ENCODE data around the gene VNN1. TPM values are rescaled to one million over a fixed set of nuclear protein-coding genes. Genes with fewer than 3 reads are reported as not detected.
A peak's percentile ranks its signal among the peaks of the same experiment; 100 is the strongest.

The VNN1 gene, protein sequence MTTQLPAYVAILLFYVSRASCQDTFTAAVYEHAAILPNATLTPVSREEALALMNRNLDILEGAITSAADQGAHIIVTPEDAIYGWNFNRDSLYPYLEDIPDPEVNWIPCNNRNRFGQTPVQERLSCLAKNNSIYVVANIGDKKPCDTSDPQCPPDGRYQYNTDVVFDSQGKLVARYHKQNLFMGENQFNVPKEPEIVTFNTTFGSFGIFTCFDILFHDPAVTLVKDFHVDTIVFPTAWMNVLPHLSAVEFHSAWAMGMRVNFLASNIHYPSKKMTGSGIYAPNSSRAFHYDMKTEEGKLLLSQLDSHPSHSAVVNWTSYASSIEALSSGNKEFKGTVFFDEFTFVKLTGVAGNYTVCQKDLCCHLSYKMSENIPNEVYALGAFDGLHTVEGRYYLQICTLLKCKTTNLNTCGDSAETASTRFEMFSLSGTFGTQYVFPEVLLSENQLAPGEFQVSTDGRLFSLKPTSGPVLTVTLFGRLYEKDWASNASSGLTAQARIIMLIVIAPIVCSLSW
- not detected in 2 replicates for total RNA-seq

DNA sequence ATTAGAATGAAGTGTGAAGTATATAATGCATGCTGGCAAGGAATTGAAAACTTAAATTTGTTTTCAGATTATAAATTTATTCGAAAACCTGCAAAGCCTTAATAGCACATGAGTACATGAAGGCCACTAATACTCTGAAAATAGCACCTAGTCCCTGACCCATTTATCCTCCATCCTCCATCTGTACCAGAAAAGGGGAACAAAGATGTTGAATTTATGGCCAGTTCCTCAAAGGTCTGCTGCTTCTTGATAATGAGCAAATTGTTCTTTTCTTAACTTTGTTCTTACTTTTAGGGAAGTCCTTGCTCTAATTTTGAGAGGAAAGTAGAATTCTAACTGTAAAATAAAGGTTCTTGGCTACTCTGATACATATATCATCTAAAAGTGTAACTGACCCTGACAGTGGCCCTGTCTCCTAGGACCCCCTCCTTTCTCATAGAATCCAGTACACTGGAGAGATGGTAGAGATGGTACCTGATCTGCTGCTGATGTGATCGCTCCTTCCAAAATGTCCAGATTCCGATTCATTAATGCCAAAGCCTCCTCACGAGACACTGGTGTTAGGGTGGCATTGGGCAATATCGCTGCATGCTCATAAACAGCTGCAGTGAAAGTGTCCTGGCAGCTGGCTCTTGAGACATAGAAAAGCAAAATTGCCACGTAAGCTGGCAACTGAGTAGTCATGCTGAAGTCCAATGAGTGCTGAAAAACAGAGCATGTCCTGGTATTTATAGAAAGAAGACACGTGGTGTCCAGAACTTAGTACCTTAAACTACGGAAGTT lies at the start of gene VNN1:
TSS of gene VNN1 (minus strand) at position 704 of the 783 bp plus-strand sequence. CDS start at position 684, 20 bp downstream.
- Mint-ChIP-seq H3K4me1 (ENCODE audit: low read depth) (no peaks in the 10 kb centered on the region), H3K9me3 (no peaks in the 10 kb centered on the region), H3K36me3 (ENCODE audit: low read depth) (no peaks in the 10 kb centered on the region), H3K4me3 (no peak within 1 kb of the TSS), H3K27me3 (ENCODE audit: insufficient read depth) (peaks cover 2% of the 10 kb centered on the region), H3K27ac (no peak within 1 kb of the TSS)
- DNase-seq (ENCODE audit: low spot score) = no peak
- intact Hi-C loops (cut with micrococcal nuclease) = no loop called here

DNA sequence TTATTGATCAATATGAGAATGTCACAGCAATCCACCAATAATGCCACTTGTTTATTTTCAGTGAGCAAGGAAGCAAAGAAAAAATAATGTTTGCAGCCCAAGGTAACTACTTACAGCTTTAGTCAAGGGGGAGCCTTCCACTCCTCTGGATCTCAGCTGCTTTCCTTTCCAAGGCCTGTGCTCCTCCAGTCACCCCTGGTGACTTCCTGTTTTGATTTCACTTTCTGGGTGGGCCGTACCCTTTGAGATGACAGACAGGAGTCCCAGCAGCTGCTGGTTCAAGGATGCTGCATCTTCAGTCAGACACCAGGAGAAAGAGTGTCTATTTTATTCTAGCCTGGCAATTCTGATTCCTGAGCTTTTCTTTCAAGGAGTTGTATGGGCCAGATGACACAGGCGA lies 49.4 kb upstream of the VNN1 start:
- Mint-ChIP-seq H3K27ac (no peak overlapping the region), H3K4me3 (peak overlapping the region; percentile 64), H3K9me3 (no peaks in the 10 kb centered on the region), H3K36me3 (ENCODE audit: low read depth) (no peaks in the 10 kb centered on the region), H3K4me1 (ENCODE audit: low read depth) (peaks cover 30% of the 10 kb centered on the region), H3K27me3 (ENCODE audit: insufficient read depth) (no peaks in the 10 kb centered on the region)
- DNase-seq (ENCODE audit: low spot score) = peak; percentile 36
- intact Hi-C loops (cut with micrococcal nuclease) = loop anchor here (1.0 to 2.0 kb wide), 4 partner anchors 27 to 94 kb away; partner anchors contain the start of gene SLC18B1

DNA sequence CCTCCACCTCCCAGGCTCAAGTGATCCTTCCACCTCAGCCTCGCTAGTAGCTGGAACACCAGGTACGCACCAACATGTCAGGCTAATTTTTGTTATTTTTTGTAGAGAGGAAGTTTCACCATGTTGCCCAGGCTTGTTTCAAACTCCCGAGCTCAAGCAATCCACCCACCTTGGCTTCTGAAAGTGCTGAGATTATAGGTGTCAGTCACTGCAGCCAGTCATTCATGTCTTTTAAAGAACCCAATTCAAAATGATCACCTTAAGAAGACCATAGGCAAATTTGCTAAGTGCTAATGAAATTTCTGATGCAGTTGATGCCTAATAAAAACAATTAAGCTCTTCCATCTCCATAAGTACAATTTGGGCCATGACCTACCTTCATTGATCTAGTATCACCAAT lies 46.4 kb upstream of the VNN1 start:
- intact Hi-C loops (cut with micrococcal nuclease) = no loop called here
- Mint-ChIP-seq H3K27ac (no peak overlapping the region), H3K9me3 (no peaks in the 10 kb centered on the region), H3K36me3 (ENCODE audit: low read depth) (no peaks in the 10 kb centered on the region), H3K4me1 (ENCODE audit: low read depth) (peaks cover 30% of the 10 kb centered on the region), H3K4me3 (no peak overlapping the region), H3K27me3 (ENCODE audit: insufficient read depth) (no peaks in the 10 kb centered on the region)
- no peak for DNase-seq (ENCODE audit: low spot score)

DNA sequence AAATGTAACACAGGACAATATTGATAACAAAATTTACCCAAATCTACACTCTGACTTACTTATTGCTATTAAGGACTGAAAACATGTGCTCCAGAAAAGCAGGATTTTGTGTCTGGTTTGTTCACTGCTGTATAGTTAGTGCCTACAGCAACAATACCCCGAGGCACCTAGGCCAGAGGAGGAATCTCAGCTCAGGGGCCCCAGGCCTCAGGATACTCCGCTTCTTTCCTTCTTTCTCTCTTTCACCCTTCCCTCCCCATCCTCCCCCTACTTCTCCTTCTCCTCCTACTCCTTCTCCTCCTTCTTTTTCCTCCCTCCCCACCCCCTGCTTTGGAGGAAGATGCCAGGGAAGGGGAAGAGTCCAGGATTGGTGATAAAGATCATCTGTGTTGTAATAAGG lies 44.8 kb upstream of the VNN1 start:
- no peaks in the 10 kb centered on the region for H3K36me3 Mint-ChIP-seq (ENCODE audit: low read depth)
- peaks cover 21% of the 10 kb centered on the region for H3K4me1 Mint-ChIP-seq (ENCODE audit: low read depth)
- intact Hi-C loops (cut with micrococcal nuclease) = no loop called here
- H3K27me3 Mint-ChIP-seq (ENCODE audit: insufficient read depth) = no peaks in the 10 kb centered on the region
- DNase-seq (ENCODE audit: low spot score) = no peak
- no peak overlapping the region for H3K27ac Mint-ChIP-seq
- no peak overlapping the region for H3K4me3 Mint-ChIP-seq
- H3K9me3 Mint-ChIP-seq = no peaks in the 10 kb centered on the region

DNA sequence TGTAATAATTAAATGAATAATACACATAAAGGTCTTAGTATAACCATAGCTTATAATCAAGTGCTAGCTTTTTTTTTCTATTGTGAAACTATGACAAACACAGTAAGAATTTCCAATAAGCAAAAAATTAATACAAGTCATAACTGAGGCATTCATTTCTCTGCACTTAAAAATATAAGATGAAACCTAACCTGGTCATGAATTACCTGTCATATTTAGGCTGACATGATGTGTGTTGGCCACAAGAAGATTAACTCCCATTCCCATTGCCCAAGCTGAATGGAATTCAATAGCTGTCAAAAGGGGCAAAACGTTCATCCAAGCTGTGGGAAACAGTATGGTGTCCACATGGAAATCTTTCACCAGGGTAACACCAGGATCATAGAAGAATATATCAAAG lies 38.4 kb upstream of the VNN1 start:
- H3K36me3 Mint-ChIP-seq (ENCODE audit: low read depth) = peaks cover 9% of the 10 kb centered on the region
- no peaks in the 10 kb centered on the region for H3K9me3 Mint-ChIP-seq
- no peak overlapping the region for H3K4me3 Mint-ChIP-seq
- intact Hi-C loops (cut with micrococcal nuclease) = no loop called here
- H3K27ac Mint-ChIP-seq = no peak overlapping the region
- DNase-seq (ENCODE audit: low spot score) = no peak
- peaks cover 2% of the 10 kb centered on the region for H3K27me3 Mint-ChIP-seq (ENCODE audit: insufficient read depth)
- peaks cover 33% of the 10 kb centered on the region for H3K4me1 Mint-ChIP-seq (ENCODE audit: low read depth)

DNA sequence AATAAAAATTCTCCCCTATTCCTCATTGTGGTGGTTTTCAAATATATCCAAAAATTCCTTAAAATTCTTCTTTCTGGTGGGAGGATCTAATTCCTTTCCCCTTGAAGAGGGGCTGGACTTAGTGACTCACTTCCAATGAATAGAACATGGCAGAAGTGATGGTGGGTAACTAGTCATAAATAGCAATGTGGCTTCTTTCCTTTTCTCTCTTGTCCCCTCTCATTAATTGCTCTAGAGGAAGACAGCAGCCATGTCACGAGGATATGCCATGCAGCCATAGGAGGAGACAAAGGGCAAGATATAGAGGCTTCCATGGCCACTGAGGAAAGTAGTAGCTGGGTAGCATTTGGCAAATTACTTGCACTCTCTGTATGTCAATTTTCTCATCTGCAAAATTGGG lies 38.0 kb upstream of the VNN1 start:
- Mint-ChIP-seq H3K4me3 (no peak overlapping the region), H3K27ac (no peak overlapping the region), H3K36me3 (ENCODE audit: low read depth) (peaks cover 13% of the 10 kb centered on the region), H3K9me3 (no peaks in the 10 kb centered on the region), H3K4me1 (ENCODE audit: low read depth) (peaks cover 33% of the 10 kb centered on the region), H3K27me3 (ENCODE audit: insufficient read depth) (peaks cover 2% of the 10 kb centered on the region)
- DNase-seq (ENCODE audit: low spot score) = no peak
- intact Hi-C loops (cut with micrococcal nuclease) = no loop called here

DNA sequence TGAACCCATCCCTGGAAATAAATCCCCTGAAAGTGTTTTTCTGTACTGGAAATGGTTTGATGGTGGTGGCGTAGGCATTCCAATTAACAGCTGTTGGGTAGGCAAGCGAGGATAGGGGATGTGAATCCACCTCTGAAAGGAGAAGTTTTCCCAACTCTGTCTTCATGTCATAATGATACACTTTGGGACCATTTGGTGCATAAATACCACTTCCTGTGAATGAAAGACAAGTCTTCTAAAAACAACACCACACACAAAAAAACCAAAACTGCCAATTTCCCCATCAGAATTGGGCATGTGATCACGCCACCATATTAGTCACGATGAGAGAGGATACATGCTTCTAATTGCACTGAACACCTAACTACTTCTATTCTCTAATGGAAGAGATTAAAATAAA lies 37.5 kb upstream of the VNN1 start:
- Mint-ChIP-seq H3K4me3 (no peak overlapping the region), H3K27me3 (ENCODE audit: insufficient read depth) (peaks cover 2% of the 10 kb centered on the region), H3K27ac (no peak overlapping the region), H3K9me3 (no peaks in the 10 kb centered on the region), H3K36me3 (ENCODE audit: low read depth) (peaks cover 14% of the 10 kb centered on the region), H3K4me1 (ENCODE audit: low read depth) (peaks cover 33% of the 10 kb centered on the region)
- intact Hi-C loops (cut with micrococcal nuclease) = no loop called here
- DNase-seq (ENCODE audit: low spot score) = no peak

DNA sequence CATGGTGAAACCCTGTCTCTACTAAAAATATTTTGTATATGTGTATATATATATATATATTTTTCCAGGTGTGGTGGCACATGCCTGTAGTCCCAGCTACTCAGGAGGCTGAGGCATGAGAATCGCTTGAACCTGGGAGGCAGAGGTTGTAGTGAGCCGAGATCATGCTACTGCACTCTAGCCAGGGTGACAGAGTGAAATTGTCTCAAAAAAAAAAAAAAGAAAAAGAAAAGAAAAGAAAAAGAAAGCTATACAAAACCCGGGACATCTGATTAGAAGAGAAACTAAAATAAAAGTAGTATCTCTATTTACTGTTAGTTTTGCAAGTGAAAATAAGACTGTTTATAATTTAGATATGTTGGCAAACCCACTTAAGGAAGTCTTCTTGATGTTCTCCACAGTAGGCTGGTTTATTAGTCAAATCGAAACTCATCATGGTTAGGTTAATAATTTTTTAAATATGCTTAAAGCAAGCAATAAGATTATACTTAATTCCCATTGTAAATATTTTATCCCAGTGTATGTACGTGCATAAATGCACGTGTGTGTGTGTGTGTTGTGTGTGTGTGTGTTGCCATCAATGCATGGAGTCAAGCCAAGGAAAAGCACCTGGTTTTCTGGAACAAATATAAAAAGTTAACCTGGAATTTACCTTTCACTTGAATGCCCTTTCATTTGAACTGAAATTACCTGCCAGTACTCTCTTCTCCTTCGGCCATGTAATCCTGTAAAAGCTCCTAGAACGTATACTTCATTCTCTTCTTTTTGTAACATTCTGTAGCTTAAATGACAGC lies 36.8 kb upstream of the VNN1 start:
- H3K36me3 Mint-ChIP-seq (ENCODE audit: low read depth) = peaks cover 16% of the 10 kb centered on the region
- intact Hi-C loops (cut with micrococcal nuclease) = no loop called here
- no peak overlapping the region for H3K4me3 Mint-ChIP-seq
- no peak overlapping the region for H3K27ac Mint-ChIP-seq
- peaks cover 38% of the 10 kb centered on the region for H3K4me1 Mint-ChIP-seq (ENCODE audit: low read depth)
- no peak for DNase-seq (ENCODE audit: low spot score)
- no peaks in the 10 kb centered on the region for H3K9me3 Mint-ChIP-seq
- peaks cover 2% of the 10 kb centered on the region for H3K27me3 Mint-ChIP-seq (ENCODE audit: insufficient read depth)

DNA sequence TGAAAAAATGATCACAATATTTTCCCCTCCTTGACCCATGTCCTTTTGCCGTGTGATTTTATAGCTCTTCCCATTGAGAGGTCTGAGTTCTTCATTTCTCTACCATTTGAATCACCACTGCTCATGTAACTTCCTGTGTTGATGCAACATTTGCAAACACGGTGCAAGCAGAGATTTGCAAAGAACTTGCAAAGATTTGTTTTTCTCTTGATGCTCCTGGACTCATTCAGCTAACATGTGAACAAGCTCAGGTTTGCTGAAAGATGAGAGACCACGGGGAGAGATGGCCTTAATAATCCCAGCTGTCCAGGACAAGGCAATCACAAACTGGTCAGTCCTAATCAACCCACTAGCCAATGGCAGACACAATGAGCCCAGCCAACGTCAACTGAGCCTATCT lies 35.3 kb upstream of the VNN1 start:
- Mint-ChIP-seq H3K9me3 (no peaks in the 10 kb centered on the region), H3K27me3 (ENCODE audit: insufficient read depth) (peaks cover 2% of the 10 kb centered on the region), H3K4me1 (ENCODE audit: low read depth) (peaks cover 41% of the 10 kb centered on the region), H3K27ac (peak overlapping the region; percentile 18), H3K36me3 (ENCODE audit: low read depth) (peaks cover 23% of the 10 kb centered on the region), H3K4me3 (no peak overlapping the region)
- DNase-seq (ENCODE audit: low spot score) = no peak
- intact Hi-C loops (cut with micrococcal nuclease) = no loop called here

DNA sequence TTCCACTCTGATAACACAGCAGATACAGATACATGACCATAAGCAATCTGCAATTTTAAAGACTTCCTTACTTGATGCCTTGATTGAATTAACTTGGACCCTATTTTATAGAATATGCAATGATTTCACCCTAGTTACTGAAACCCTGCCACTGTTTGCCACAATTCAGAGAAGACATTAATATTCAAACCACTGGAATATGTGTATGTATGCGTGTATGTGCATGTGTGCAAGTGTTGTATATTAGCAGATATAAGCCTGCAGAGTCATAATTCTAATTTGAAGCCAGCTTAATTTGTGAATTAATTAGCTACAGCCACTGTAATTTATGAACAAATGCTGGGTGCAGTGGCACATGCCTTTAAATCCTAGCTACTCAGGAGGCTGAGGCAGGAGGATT lies 34.6 kb upstream of the VNN1 start:
- H3K36me3 Mint-ChIP-seq (ENCODE audit: low read depth) = peaks cover 23% of the 10 kb centered on the region
- intact Hi-C loops (cut with micrococcal nuclease) = no loop called here
- H3K9me3 Mint-ChIP-seq = no peaks in the 10 kb centered on the region
- H3K4me3 Mint-ChIP-seq = no peak overlapping the region
- no peak overlapping the region for H3K27ac Mint-ChIP-seq
- H3K27me3 Mint-ChIP-seq (ENCODE audit: insufficient read depth) = peaks cover 2% of the 10 kb centered on the region
- peaks cover 41% of the 10 kb centered on the region for H3K4me1 Mint-ChIP-seq (ENCODE audit: low read depth)
- DNase-seq (ENCODE audit: low spot score) = no peak

DNA sequence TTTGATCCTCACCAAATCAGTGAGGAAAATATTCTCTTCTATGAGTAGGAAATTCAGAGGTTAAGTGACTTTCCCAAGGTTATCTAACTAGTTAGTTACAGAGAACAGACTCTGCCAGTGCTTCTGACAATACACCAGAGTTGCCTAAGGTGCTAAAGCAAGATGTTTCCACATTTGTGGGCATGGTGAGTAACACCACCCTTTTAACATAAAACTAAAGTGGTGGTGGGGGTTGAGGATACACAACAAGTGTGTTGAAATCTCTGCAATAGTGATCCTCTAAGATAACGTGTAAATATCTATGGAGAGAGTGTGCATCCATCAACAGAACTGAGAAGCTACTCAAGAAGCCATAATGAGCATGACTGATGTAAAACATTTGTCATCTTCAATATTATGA lies 32.2 kb upstream of the VNN1 start:
- Mint-ChIP-seq H3K4me1 (ENCODE audit: low read depth) (peaks cover 32% of the 10 kb centered on the region), H3K36me3 (ENCODE audit: low read depth) (peaks cover 24% of the 10 kb centered on the region), H3K4me3 (no peak overlapping the region), H3K27ac (no peak overlapping the region), H3K27me3 (ENCODE audit: insufficient read depth) (peaks cover 2% of the 10 kb centered on the region), H3K9me3 (no peaks in the 10 kb centered on the region)
- DNase-seq (ENCODE audit: low spot score) = no peak
- intact Hi-C loops (cut with micrococcal nuclease) = no loop called here

DNA sequence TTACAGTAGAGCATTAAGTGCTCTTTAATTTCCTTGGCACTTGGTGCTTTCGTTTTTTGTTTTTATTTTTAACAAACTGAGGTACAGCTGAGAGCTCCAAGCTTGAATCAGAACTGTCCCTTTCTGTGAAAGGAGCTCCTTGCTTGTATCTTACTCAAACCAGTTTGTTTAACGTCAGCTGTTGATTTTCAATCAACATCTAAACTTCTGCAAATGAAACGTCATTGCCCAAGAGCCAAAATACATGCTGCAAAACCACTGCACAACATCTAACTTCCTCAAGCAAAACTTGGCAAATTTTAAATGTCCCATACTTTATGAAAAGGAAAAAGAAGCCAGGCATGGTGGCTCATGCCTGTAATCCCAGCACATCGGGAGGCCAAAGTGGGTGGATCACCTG lies 28.6 kb upstream of the VNN1 start:
- Mint-ChIP-seq H3K27ac (no peak overlapping the region), H3K4me1 (ENCODE audit: low read depth) (peaks cover 8% of the 10 kb centered on the region), H3K9me3 (peaks cover 5% of the 10 kb centered on the region), H3K36me3 (ENCODE audit: low read depth) (peaks cover 24% of the 10 kb centered on the region), H3K4me3 (no peak overlapping the region), H3K27me3 (ENCODE audit: insufficient read depth) (no peaks in the 10 kb centered on the region)
- intact Hi-C loops (cut with micrococcal nuclease) = no loop called here
- DNase-seq (ENCODE audit: low spot score) = no peak
